Spleen (tissue), 7 donors: ENCODE data around the gene ELOB.

Experiments
- CTCF ChIP-seq, 11 experiments: fragments of 200-600 bp in 7 of 11; fragments of 450-650 bp in 4 of 11; sonication (generic) in 4 of 11; IDR thresholded peaks in 8 of 11; conservative IDR thresholded peaks in 3 of 11; 1 replicate in 7 of 11; 2 replicates in 4 of 11; pipeline versions ENCODE4 v1.4.0 to v1.8.0; 2016 to 2021; ENCODE audit warnings: antibody characterized with exemption in 11 of 11, inconsistent platforms in 4 of 11, mild to moderate bottlenecking in 1 of 11
- POLR2AphosphoS5 ChIP-seq, 3 donors: sonication (generic); formaldehyde crosslinking; IDR thresholded peaks; one replicate each; pipeline ENCODE4 v1.5.1; 2017; ENCODE audit warnings: antibody characterized with exemption in 3 of 3
- donor health status: DM: no; HTN: no; CAD: no; lungs with moderate emphysema.
- donor health status: DM: no; HTN: no; CAD: no.
- donor health status: DM: no; HTN: no; CAD: no.

GRCh38 chr16:2816751-2817339, 39.8 kb upstream of the ELOB start, which contains the start of gene PRSS21:
- peak in 4 of 11 experiments; percentile 32 to 46 (median 34) for TF ChIP-seq CTCF (IDR thresholded peaks at IDR 0.05 in 8 of 11, conservative IDR thresholded peaks at IDR 0.05 in 3 of 11)
- no peak for TF ChIP-seq POLR2AphosphoS5 (IDR thresholded peaks at IDR 0.05)
